DLD1 (cell line): ENCODE data around the gene TM7SF3.
"Not testable (repeated sequence)": the region's sequence is repeated elsewhere in the genome, so short reads cannot be mapped to it uniquely, and the experiment has no call there.

Experiments used
- in situ Hi-C: cut with HindIII; loops from 2 replicates; pipeline ENCODE4 v1.10.0; 2017; ENCODE audit warnings: low sequenced_read_pairs

TM7SF3 gene

DNA sequence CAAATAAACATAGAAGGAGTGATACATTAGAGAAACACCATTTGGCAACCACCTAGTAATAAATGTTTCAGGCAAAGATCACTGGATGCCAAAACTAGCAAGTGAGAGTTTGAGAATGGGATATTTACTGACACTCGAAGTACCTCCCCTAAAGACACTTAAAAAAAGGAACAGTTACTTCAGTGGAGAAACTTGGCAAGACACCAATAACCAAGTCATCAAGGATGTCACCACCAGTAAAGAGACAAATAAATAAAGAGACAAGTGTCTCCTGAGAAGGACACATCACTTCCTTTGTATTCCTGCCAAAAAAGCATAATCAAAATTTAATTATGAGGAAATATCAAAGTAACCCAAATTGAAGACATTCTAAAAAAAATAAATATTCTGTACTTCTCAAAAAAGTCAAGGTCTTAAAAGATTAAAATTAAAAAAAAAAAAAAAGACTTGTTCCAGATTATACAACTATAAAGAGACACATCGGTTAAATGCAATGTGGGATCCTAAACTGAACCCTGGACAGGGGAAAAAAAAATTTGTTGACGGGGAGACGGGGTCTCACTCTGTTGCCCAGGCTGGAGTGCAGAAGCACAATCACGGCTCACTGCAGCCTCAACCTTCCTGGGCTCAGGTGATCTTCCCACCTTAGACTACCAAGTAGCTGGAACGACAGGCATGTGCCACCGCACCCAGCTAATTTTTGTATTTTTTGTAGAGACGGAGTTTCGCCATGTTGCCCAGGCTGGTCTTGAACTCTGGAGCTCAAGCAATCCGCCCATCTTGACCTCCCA lies 26.4 kb downstream of the TM7SF3 start:
- in situ Hi-C loops, result no loop called here

DNA sequence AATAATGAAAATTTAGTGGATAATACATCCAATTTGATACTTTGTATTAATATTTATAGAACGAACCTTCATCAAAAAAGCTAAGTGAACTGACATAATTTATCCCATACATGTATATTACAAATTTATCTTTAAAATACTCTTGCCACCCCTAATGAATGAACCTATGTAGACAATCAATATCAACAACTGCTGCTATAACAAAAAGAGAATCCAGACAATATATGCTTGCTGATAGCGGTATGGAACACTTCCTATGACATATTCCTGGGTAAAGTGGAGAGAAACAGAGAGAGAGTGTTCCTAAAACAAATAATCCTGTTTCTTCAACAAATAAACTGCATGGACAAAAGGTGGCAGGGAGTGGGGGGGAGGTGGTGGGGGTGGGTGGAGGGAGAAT lies 31.3 kb downstream of the TM7SF3 start:
- in situ Hi-C loops, result no loop called here

DNA sequence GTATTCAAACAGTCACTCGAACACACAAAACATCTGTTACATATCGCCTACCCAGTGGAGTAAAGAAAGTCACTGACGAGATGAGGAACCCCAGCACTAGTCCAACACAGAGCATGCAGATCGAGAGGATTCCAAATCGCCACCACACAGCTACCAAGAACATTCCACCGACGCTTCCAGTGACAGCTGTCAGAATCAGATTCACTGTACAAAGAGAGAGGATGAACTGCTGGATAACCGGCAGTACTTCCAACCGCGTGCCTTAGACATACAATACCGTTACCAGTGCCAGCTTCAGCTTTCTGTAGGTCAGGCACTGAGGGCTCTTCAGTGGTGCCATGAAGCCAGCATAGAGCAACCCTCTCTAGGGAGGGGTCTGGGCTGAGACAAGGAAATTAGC lies 34.5 kb downstream of the TM7SF3 start:
- in situ Hi-C loops, result no loop called here

DNA sequence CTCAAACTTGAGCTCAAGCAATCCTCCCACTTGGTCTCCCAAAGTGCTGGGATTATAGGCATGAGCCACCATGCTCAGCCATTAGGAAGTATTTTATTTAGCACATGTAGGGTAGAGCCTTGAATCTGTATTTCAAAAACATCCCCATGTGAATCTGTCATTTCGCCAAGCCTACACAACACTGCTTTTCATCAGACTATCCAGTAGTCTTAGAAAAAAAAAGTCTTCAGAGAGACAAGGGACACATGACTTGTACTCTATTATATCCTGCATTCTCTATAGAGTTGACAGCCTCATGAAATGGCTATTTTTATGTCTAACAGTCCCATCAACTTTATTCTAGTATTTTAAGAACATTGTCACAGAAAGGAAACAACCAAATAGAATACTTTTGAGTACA lies 35.4 kb downstream of the TM7SF3 start:
- in situ Hi-C loops, result no loop called here

DNA sequence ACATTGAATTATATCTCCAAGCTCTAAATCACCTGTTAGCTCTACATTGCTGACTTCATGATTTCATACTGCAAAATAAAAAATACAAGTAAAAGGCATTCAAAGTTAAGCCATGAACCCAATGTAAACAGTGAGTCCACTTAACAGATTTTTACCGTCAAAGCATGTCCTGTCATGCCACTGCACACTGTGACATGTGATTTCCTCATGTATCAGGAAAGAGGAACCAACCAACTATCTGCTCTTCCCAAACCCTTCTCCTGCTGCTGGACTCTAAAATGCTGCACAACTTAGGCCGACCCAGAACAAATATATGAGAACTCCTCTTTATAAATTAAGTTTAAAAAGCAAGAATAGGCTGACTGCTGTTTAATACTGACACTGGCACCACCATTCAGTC lies 37.5 kb downstream of the TM7SF3 start:
- in situ Hi-C loops, result no loop called here

DNA sequence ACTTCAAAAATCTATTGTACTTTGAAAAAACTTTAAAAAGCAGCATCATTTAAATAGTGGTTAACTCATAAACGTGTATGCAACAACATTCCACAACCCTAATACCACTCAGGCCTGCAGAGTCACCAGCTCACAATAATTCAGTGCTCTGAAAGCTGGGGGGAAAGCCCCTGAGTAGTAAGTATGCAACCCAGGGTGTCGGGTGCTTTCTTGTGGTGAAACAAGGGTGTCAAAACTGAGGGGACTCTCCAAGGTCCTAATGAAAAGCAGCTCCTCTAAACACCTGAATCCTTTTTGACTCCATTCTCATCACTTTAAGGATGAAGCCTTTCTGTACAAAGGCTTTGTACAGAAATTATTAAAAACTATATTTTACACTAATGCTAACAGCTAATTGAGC lies 42.2 kb downstream of the TM7SF3 start:
- in situ Hi-C loops, result no loop called here

DNA sequence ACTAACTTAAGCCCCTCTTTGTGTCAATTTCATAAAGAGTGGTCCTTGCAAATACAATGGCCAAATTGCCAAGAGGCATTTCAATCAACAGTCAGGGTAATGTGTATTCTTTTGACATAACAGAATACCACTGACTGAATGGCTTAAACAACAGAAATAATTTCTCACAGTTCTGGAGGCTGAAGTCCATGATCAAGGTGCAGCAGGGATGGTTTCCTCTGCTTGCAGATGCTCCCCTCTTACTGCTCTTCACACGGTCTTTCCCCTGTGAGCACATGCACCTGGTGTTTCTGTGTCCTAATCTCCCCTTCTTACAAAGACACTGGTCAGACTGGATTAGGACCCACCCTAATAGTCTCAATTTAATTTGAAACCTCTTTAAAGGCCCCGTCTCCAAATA lies 44.0 kb downstream of the TM7SF3 start:
- in situ Hi-C loops, result no loop called here

DNA sequence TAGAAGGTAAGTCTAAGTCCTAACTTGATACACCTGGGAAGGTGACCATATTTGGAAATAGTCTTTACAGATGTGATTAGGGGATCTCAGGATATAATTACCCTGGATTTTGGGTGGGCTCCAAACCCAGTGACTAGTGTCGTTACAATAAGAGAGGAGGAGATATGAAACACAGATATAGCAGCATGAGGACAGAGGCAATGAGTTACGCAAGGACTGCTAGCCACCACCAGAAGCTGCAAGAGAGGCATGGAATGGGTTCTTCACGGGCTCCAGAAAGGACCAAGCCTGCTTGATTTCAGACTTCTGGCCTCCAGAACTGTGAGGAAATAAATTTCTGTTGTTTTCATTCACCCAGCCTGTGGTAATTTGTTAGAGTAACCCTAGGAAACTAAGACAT lies 47.3 kb downstream of the TM7SF3 start:
- in situ Hi-C loops, result no loop called here

DNA sequence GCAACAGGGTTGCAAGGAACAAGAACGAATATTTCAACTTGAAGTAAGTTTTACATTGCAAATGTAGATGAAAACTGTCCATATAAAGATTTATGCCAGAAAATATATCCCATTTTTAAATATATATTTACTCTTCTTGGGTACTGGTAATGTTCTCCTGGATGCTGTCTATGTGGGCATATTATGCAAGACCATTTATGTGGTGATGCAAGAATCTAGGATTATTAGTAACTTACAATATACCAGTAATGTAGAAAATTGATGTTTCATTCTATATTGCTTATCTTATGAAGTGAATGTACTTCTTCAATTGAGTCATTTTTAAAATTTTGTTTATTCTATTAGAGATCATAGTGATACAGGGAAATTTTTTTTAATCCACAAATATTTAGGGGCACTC lies 50.8 kb downstream of the TM7SF3 start:
- in situ Hi-C loops, result no loop called here

DNA sequence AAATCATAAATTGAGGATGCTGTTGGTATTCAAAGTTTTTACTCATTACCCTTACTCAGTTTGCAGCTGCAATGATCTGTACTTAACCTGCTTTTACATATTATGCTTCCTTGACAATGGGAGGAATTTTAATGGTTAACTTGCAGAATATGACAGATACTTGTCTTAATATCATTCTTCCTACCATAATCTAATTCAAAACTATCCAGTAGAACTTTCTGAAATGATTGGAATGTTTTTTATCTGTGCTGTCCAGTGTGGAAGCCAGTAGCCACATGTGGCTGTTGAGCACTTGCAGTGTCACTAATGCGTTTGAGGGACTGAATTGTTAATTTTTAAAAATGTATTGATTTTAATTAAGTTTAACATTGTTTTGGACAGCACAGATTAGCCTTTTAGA lies 52.4 kb downstream of the TM7SF3 start:
- in situ Hi-C loops, result no loop called here

DNA sequence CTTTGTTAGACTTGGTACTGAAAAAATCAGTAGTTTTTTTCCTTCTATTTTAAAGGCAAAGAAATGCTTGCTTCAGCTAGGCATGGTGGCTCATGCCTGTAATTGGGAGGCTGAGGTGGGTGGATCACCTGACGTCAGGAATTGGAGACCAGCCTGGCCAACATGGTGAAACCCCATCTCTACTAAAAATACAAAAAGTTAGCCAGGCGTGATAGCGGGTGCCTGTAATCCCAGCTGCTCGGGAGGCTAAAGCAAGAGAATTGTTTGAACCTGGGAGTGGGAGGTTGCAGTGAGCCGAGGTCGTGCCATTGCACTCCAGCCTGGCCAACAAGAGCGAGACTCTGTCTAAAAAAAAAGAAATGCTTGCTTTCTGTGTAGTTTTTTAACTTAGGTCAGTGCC lies 52.8 kb downstream of the TM7SF3 start:
- in situ Hi-C loops, result not testable (repeated sequence)

DNA sequence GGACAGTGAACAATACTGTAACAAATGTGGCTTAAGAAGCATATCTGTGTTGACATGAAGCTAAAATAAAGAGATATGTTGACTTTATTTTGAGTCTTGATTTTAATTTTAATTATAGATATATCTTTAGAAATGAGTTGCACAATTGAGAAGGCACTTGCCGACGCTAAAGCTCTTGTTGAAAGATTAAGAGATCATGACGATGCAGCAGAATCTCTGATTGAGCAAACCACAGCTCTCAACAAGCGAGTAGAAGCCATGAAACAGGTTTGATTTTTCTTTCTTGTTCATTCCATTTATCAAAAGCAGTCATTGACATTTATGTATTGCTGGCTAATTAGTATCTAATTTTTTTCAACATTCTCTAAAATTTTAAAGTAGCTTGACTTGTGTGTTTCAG lies 60.2 kb downstream of the TM7SF3 start:
- in situ Hi-C loops, result no loop called here

DNA sequence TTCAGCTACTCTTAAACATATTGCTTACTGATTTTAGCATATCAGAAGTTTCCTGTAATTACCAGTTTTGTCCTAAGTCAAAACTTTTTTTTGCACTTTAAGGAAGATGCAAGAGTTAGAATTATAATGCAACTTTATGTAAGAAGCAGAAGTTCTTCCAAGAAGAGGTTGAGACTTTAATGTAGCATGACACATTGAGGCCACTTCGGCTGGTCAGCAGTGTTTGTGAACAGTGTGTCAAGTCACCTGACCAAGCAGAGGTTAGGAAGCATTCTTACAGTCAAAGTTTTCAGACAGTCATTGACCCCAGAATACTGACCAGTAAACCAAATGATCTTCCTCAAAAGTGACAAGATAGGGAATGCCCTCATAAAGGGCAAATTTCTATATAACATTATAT lies 60.7 kb downstream of the TM7SF3 start:
- in situ Hi-C loops, result no loop called here

DNA sequence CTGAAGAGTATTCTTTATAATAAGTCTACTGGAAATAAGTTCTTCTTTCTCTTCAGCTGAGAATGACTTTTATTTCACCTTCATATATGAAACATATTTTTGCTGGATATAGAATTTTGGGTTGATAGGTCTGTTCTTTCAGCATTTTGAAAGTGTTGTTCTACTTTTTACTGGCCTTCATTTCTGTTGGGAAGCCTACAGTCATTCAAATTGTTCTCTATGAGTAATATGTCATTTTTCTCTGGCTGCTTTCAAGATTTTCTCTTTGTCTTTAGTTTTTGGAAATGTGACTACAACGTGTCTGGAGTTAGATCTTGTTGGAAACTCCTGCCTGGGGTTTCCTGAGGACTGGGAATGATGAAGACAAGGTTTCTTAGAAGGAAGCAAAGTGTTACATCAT lies 65.9 kb downstream of the TM7SF3 start:
- in situ Hi-C loops, result no loop called here

DNA sequence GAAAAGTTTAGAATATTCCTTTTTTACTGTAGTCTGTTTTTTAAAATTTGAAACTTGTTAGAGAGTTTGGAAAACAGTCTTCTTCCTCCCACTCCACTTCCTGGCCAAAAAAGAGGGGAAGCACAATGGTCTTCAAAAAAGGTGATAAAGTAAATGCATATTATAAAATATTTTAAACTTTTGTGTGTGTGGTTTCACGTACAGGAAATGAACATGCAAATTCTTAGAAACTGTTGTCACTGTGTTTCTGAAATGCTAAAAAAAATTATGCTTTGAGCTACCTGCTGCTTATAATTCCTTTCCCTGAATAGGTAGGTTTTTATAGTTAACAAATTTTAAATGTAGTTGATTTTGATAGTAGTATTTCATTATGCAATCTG lies 73.0 kb downstream of the TM7SF3 start:
- in situ Hi-C loops, result no loop called here

DNA sequence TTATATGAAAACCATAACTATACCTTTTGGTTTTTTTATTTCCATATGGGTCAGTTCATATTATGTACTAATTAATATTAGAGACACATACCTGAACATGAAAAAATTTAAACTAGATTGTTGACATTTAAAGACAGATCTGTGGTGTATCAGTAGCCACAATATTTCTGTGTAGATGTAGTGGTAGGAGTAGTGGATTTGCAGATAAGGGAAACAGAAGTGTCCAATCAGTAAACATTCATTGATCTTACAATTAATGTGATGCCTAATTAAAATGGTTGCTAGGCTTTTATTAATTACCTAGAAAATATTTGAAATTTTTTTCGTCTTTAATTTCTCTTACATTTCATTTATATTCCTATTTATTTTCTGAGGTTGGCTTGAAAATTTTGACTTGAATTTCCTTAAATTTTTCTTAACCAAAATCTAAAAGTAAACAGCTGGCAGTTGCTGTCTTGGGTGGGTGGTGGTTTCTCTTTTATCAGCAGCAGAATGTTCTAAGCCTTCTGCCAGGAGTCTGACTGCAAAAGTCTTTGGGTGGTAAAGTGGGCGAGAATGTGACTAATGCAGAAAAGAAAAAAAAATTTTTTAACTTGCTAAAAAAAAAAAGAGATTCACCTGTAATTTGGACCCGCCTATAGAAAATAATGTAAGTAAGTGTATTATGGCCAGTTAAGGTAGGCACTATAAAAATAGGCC lies 73.5 kb downstream of the TM7SF3 start:
- in situ Hi-C loops, result no loop called here

DNA sequence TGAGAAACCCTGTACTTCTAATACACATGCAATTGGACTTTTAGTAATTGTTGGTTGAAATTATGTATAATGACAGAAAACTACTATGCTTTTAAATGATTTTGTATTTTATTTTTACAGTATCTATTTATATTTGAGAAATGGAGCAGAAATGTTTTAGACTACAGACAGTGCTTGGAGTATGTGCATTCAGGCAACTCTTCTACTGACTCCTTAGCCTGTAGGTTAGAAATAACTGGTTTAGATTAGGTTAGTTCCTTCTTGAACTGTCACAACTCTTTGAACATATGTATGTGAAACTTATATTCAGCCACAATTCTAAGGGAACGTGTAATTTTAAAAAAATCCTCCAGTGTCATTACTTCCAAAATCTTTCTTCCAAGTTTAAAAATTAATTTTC lies 74.2 kb downstream of the TM7SF3 start:
- in situ Hi-C loops, result no loop called here

DNA sequence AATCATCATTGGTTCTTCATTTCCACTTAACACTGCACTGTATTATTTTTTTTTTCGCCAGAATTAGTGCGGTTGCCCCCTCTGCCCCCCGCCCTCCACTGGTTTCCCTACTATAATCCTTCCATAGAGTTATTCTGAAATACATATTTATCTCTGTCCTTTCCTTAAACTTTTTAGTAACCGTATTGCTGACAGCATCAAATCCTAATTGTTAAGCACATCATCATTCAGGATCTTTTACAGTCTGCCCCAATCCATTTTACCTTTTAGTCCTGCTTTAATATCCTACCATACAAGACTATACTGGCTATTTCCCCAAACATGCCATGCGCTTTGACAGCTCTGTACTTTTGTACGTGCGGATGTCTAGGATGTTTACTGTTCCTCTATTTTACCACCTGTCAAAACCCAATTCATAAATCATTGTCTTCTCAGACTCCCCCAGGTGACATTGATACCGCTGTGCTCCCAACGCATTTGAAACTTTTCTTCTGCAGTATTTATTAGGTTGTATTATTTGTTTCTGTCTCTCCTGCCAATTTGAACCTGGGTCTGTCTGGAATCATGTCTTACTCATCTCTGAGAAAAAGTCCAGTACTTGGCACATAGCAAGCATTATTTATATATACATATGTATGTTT lies 74.9 kb downstream of the TM7SF3 start:
- in situ Hi-C loops, result no loop called here

DNA sequence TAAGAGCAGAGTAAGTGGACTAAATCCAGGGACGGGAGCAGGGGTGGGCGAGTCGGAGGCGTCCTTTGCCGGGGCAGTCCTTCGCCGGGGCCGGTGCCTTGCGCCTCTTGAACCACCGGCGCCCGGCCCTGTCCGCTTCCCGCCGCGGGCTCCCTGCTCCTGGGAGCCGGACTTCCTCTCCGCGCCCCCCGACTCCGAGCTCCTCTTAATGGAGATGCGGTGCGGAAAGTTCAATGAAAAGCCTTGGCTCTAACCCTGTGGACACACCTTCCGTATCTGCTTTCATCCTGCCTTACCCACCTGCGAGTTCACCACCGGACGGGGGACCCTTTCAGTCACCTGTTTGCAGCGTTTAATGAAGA lies 75.5 kb downstream of the TM7SF3 start:
- in situ Hi-C loops, result no loop called here

DNA sequence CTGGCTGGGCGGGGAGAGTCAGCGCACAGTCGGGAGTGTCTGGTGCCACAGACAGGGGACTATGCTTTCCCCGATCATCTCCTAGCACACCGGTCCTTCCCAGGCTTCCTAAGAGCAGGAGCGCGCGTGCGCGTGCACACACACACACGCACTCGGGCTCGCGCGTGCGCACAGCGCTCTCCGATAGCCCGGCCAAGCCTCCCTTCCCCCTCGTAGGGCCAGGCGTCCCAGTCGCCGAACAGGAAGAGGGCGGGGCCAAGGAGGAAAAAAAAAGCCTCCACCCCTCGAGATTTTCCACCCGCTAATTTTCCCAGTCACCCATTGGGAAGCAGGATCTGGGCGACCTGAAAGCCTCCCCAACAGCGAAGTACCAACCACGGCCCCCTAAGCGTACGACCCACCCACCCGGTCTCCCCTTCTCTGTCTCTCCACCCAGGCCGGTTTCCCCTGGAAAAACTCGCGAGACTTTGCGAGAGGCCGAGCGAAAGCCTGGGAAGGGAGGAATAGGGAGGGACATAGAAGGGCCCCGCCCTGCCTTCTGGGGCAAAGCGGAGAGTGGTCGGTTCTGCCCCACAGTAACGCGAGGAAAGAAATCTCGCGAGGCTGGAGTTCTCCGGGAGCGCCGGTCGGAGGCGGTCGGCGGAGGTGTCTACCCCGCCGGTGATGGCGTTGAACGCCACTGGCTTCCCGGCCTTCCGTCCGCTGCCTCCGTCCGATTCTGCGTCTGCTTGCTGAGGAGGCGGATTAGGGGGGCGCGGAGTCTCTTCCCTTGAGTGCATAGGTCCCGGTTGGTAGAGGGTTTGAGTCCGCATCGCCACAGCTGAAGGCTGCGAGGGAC lies 76.1 kb downstream of the TM7SF3 start, which contains the start of the genes FGFR1OP2 and INTS13:
Gene FGFR1OP2, plus strand, starts transcription at position 608 of the 838 bp plus-strand sequence. CDS start 15,689 bp downstream, outside the sequence.
Gene INTS13, minus strand, starts transcription at position 119 of the 838 bp plus-strand sequence. CDS start 1,178 bp downstream, outside the sequence.
- in situ Hi-C loops, result no loop called here

DNA sequence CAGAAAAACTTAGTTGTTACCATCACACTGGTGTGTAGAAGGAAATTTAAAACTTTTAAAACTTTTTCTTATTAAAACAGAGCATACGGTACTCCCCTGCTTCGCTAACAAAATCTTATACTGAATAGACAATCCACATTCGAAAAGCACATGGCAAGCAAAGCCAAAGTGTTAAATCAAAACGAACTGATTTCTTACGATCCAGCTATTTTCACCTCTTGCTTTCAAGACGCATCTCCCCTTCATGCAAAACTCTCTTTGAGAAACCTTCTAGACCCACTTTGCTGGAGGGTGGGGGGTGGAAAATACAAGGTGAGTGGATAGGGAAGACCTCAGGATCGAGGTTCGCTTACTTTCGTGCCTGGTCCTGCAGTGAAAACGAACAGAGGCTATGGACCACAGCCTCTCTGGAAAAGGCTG lies 76.7 kb downstream of the TM7SF3 start:
- in situ Hi-C loops, result no loop called here
